ENCODE results near the gene ESRRG.

The ESRRG gene

GRCh38 chr1:216723274-216723780 lies at the start of gene ESRRG:
Gene ESRRG, minus strand, starts transcription at chr1:216723429. Its CDS starts 130 bp downstream, at chr1:216723299.
- DNase-seq (ENCODE audit: low read depth) = no peak

- no peak for DNase-seq (ENCODE audit: low read depth)
Observed at GRCh38 chr1:216771922-216772321, 48.7 kb upstream of the ESRRG start.

DNA sequence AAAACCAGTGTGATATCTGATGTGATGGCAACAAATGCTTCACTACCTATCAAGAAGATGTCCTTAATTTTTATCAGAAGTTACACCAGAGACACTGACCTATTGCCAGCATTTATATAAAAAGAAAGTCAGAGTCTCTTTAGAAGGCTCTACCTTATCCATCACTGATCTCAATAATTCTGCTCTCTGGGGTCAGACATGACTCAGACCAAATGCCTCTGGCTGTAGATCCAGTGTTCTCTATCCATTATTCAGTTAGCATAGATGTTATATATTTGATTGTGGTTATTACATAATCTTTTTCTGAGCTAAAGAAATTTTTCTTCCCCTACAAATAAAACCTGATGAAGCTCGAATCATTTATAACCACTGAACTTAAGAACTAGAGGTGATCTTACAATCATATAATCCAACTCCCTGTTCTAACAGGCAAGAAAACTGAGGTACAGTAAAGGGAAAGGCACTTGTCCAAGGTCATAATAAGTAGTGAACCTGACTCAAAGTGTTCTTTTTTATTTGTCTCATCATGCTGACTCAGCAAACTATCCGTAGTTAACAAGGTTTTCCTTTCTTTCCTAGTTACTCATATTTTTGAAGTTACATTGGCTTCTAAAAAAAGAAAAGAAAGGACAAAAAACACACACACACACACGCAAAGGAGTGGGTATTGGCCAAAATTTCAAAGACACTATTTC lies 43.6 kb upstream of the ESRRG start:
- no peak for DNase-seq (ENCODE audit: low read depth)

DNA sequence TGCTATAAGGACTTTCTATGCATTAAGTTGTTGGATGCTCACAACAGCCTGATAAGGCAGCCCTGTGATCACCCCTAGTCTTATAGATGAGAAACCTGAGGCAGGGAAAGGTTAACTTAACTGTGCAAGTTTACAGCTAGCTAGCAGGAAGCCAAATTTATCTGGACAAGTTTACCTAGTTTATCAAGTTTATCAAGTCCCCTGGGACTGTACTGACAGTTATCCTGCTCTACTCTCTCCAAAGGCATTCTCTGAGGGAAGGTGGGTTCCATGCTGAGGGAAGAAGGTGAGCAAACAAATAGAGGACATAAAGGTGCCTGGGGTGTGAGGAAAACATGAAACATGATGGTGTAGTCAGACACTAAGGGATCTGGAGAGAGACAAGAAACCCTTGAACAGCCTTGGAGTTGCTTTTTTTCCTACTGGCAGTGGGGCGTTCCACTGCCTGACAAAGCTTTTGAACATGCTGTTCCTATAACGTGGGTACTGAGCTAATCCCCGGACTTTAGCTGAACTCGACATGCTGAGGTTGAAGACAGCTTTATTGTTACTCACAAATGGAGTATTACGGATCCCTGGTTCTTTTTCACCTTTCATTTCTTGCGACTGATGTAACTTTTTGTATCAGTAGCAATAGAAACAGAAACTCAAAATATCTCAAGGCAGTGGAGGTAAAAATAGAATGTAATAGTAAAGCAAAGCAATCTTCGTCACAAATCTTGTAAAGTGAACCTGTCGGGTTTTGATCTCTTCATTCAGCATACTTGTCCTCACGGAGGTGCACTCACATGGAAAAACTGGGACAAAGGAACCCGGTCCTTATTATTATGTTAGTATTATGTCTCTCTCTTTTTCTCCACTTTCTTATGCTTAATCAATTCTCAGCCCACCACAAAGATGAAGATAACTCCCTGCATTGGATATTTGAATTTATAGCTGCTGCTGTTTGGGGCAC lies 42.4 kb upstream of the ESRRG start:
- DNase-seq (ENCODE audit: low read depth) = no peak

GRCh38 chr1:216758161-216758560 lies 34.9 kb upstream of the ESRRG start:
- DNase-seq (ENCODE audit: low read depth) = no peak

DNA sequence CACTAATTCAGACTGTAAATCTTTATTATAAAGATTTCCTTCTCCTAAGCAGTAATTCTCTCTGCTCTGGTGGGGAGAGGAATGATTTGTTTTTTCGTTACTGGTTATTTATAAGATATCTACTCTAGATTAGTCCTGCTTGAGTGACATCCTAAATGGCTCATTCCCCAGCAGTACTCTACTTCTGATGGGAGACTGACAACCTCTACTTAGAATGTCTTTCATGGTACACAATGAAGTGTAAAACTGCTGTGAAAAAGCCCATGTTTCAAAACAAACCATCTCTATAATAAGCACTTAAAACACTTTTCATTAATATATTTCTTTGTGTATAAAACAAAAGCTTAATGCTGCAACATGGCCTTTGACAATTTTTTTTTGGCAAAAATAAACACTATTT lies 33.9 kb upstream of the ESRRG start:
- DNase-seq (ENCODE audit: low read depth) = no peak

DNA sequence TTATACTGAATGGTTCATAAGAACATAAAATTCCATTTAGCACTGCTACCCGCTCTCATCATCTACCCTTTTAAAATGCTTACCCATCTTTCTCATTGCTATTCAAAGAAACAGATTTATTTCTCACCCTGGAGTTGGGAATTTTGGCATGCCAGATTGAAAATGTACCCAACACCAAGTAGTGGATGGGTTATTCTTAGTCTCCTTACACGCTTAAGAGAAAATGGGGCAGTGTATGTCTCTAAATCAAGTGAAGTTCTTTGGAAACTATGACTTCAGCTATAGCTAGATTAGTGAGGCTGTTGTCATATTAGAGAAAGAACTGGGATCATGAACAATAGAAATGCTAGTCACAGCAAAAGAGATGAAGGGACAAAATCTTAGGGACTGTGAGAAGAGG lies 27.7 kb upstream of the ESRRG start:
- DNase-seq (ENCODE audit: low read depth) = no peak

DNA sequence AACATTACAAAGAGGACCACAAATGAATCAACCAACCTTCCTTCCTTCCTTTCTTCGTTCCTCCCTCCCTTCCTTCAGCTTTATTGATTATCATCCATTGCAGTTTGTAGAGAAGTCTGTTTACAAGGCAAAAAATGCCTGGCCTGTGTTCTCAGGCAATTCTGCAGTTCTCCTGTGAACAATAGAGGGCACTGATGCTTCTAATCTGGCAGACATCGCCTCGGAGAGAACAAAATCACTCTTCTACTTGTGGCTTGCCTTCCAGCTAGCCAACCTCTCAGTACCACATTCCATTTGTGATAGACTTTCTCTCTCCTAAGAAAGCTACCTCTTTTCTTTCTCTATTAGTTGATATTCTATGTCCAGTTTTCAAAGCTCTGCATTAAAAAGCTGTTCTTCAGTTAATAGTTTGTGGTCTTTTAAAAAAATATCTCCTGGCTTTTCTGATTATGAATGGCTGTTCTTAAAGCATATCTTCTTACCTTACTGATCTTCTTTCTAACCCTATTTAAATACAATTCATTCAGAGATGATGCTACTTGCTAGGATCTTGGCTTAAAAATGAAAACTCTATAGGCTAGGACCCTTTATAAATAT lies 26.9 kb upstream of the ESRRG start:
- DNase-seq (ENCODE audit: low read depth) = no peak

- DNase-seq (ENCODE audit: low read depth) = no peak
Observed at GRCh38 chr1:216749232-216749631, 26.0 kb upstream of the ESRRG start.

GRCh38 chr1:216742625-216743024 lies 19.4 kb upstream of the ESRRG start:
- no peak for DNase-seq (ENCODE audit: low read depth)

DNA sequence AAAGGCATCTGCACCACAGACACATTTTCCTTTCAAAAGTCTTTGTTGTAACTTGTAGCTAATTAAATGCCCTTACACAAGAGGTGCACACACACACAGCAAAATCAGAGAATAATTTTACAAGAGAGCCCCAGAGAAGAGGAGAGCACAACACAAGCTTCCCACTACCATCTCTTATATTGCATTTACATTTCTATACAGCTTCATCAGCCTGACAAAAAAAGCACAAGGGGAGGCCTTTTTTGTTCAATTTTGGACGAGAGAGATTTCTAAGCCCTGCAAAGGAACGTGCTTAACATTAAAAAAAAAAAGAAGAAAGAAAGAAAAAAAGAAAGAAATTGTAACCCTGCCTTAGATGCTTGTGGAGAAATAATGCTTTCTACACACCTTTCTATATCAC lies 17.1 kb upstream of the ESRRG start:
- DNase-seq (ENCODE audit: low read depth) = no peak

DNA sequence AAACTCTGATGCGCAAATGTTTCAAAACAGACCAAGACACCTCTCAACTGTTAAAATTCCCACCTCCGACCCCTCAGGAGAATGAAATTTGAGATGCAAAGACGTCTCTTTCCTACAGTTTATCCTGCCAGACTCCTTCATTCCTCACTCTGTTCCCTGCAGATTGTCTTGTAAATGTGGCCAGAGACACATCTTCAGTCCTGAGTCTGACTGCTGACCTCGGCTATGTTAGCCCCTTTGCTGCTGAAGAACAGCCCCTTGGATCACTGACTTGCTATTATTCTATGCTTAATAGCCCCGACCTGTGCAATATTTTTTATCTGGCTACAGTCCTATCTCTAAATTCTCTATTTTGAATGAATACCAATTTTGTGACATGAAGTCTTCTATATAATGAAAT lies 16.6 kb upstream of the ESRRG start:
- DNase-seq (ENCODE audit: low read depth) = no peak

DNA sequence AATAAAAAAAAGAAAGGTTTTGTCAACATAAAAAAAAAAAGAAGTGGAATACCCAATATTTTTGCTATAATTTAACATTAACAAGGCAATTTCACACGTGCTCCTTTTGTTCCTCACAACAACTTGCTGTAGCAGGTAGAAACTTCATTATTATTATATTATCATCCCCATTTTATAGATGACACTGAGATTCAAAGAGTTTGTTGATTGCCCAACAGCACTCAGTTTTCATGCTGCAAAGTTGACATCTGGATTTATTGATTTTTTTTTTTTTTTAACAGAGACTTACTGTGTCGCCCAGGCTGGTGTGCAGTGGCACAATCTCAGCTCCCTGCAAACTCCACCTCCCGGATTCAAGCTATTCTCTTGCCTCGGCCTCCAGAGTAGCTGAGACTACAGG lies 8.9 kb upstream of the ESRRG start:
- no peak for DNase-seq (ENCODE audit: low read depth)

DNA sequence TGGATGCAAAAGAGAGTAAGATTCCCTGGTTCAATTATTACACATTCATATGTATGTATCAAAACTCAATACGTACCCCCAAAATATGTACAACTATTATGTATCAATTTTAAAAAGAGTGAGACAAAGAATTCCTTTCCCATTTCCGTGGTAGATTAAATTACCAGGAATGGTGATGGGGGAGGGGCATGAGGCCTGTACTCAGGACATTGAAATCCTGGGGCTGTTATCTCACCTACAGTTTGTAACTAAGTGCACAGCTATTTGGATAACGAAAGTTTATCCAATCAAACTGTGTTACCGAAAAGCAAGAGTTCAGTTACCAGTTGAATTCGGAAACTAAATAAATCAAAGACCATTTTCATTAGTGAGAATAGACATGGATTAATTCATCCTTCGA lies 8.3 kb upstream of the ESRRG start:
- DNase-seq (ENCODE audit: low read depth) = no peak

- DNase-seq (ENCODE audit: low read depth) = no peak
Observed at GRCh38 chr1:216726435-216726834, 3.2 kb upstream of the ESRRG start.

DNA sequence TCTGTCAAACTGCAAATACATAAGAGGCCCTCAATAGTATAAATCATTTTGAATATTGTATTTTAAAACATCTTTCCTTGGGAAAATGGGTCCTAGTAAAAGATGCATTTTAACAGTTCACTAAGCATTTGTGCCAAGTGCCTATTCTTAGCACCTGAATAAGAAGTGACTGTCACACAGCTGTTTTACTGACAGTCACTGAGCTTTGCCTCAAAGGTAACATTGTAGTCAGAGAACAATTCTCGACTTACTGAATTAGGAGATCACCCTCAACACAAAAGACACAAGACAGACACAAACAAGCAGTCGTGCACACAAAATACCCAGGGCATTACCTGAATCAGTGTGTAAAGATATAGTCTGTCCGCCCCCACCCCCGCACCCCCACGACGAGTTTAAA lies 408 bp downstream of the ESRRG start:
- no peak for DNase-seq (ENCODE audit: low read depth)

DNA sequence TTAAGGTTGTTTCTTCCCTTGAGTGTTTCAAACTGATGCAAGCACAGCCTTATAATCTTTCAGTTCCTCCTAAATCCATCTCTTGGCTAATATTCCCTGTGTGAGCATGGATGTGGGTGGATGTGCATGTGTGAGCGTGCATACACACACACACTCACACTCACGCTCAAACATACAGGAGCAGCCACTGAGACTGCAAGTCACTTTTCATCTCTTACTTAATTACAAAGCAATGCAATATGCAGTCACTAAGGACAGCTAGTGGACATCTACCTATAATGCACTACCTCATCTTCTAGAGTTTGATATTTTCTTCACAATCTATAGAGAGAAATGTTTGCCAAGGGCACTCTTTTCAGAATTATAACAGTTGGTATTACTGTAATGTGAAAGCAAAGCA lies 1.4 kb downstream of the ESRRG start:
- no peak for DNase-seq (ENCODE audit: low read depth)

GRCh38 chr1:216721062-216721461 lies 2.2 kb downstream of the ESRRG start:
- no peak for DNase-seq (ENCODE audit: low read depth)

GRCh38 chr1:216711712-216712111 lies 11.5 kb downstream of the ESRRG start:
- DNase-seq (ENCODE audit: low read depth) = no peak

- no peak for DNase-seq (ENCODE audit: low read depth)
Observed at GRCh38 chr1:216710598-216711333, 12.5 kb downstream of the ESRRG start.

DNA sequence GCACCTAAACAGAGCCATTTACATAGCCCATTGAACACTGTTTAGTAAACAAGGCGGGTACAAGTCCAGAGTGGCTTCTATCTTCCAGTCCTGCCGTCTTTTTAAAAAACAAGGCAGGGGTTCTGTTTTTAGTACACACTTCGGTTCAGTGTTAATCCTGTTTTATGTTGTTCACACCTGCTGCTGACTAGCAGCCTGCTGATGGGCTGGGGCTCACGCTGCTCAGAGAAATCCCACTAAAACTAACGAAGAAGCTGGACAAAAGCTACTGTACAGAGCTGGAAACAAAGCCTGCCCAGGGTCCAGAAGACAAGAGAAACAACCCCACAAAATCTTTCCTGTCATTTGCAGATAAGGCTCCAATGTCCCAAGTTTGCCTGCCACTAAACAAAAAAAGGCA lies 13.2 kb downstream of the ESRRG start:
- no peak for DNase-seq (ENCODE audit: low read depth)

DNA sequence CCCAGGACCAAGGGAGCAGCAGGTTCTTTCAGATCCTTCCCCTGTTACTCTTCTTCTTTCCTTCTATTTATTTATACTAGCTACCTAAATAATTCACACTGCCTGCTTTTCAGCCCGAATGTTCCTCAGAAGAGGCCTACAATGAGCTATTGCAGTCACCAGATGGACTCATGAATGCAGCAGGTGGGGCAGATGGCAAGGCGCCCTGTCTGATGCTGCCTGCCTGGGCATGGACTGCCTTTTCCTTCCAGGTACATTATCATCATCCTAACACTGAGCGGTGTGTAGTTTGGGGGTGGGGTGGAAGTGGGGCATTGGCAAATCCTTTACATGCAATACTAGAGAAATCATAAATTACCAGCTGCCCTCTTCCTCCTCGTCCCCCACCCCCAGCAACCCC lies 17.6 kb downstream of the ESRRG start:
- no peak for DNase-seq (ENCODE audit: low read depth)

Data from stimulated activated CD8-positive, alpha-beta memory T cell treated with anti-CD3 and anti-CD28 coated beads, Interleukin-12 subunit alpha, Interleukin-12 subunit beta, amount 100 ng/mL, for 1 hour (primary cell).